Peyer's patch (tissue), 4 donors: ENCODE measurements around the gene ZNF19. TPM values are rescaled to one million over a fixed set of nuclear protein-coding genes. Genes with fewer than 3 reads are reported as not detected.
"Not testable (repeated sequence)": the region's sequence is repeated elsewhere in the genome, so short reads cannot be mapped to it uniquely, and the experiment has no call there.

Experiments
- DNase-seq, 3 donors: peaks; one replicate each; pipeline ENCODE4 v3.0.0-alpha.2; 2017 to 2019
- H3K27ac ChIP-seq, 4 donors: fragments of 200-600 bp; sonication (generic); one replicate each; pipeline ENCODE4 v1.5.1; 2016 to 2019
- H3K27me3 ChIP-seq, 2 donors: fragments of 200-600 bp; sonication (generic); one replicate each; pipeline ENCODE4 v1.5.1; 2019
- H3K36me3 ChIP-seq, 3 donors: fragments of 200-600 bp; sonication (generic); one replicate each; pipeline ENCODE4 v1.5.1; 2016 to 2019
- H3K4me1 ChIP-seq, 4 donors: fragments of 200-600 bp; sonication (generic); one replicate each; pipeline ENCODE4 v1.5.1; 2016 to 2019
- H3K4me3 ChIP-seq, 4 donors: fragments of 200-600 bp; sonication (generic); 1 replicate in 3 of 4; 2 replicates in 1 of 4; pipeline ENCODE4 v1.5.1; 2016 to 2019; ENCODE audit warnings: mild to moderate bottlenecking in 1 of 4
- H3K9me3 ChIP-seq, 4 donors: fragments of 200-600 bp; sonication (generic); one replicate each; pipeline ENCODE4 v1.5.1; 2016 to 2019; ENCODE audit warnings: mild to moderate bottlenecking in 1 of 4
- CTCF ChIP-seq, 6 experiments: fragments of 450-650 bp in 4 of 6; fragments of 200-600 bp in 2 of 6; sonication (generic) in 1 of 6; IDR thresholded peaks; one replicate each; pipeline ENCODE4 v1.5.1; 2017 to 2019; ENCODE audit warnings: antibody characterized with exemption in 6 of 6, mild to moderate bottlenecking in 3 of 6, moderate library complexity in 1 of 6
- POLR2A ChIP-seq, 2 donors: fragments of 450-650 bp; IDR thresholded peaks; one replicate each; pipeline ENCODE4 v1.5.1; 2017; ENCODE audit warnings: antibody characterized with exemption in 2 of 2, mild to moderate bottlenecking in 2 of 2, moderate library complexity in 2 of 2
- total RNA-seq, 4 donors: library from RNA; depleted of rRNA; stranded (reverse); fragments of >200 nt; gene quantifications; one replicate each; pipeline ENCODE4 v1.1.0, GENCODE V29; 2016

The ZNF19 gene
- total RNA-seq, 4 donors from 2014 or later: 4.4 to 14.9 (median 10.1) TPM

DNA sequence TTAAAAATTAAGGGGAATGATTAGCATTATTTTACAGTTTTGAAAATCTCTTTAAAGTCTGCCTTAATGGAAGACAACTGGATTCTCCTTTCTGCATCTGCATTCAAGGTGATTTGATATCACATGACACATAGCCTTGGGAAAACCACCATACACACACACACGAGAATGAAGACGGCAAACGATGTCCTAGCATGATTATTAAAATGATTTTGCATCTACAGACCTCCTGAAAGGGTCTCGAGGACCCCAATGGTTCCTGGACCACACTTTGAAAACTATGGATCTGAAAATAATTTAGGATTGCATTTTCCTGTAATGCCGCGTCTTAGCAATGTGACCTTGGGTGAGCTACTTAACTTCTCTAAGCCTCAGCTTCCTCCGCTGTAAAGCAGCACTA lies 25.4 kb upstream of the ZNF19 start:
- Histone ChIP-seq H3K27ac (no peak overlapping the region), H3K27me3 (no peaks in the 10 kb centered on the region), H3K4me3 (no peak overlapping the region), H3K36me3 (no peaks in the 10 kb centered on the region), H3K9me3 (no peaks in the 10 kb centered on the region), H3K4me1 (no peaks in the 10 kb centered on the region)
- DNase-seq: no peak
- no peak for TF ChIP-seq POLR2A (IDR thresholded peaks at IDR 0.05)
- TF ChIP-seq CTCF (IDR thresholded peaks at IDR 0.05): no peak

DNA sequence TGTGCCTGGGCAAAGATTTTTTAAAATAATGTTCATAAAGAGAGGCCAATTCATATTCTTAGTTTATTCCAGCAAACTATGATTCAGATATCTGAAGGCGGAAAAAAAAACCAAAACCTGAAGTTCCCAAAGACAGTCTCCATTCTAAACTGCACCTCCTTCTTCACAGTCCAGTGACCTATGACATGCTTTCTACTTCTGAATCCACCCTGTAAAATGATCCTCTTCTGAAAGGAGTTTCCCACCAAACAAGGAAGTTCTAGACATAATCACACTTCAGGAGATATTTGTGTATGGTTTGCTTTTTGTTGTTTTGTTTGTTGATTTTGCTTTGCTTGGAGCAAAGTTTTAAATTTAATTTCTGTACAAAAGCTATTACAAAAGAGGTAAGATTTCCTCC lies 24.2 kb upstream of the ZNF19 start:
- Histone ChIP-seq H3K36me3 (no peaks in the 10 kb centered on the region), H3K27ac (no peak overlapping the region), H3K4me3 (no peak overlapping the region), H3K9me3 (no peaks in the 10 kb centered on the region), H3K4me1 (no peaks in the 10 kb centered on the region), H3K27me3 (no peaks in the 10 kb centered on the region)
- no peak for TF ChIP-seq CTCF (IDR thresholded peaks at IDR 0.05)
- TF ChIP-seq POLR2A (IDR thresholded peaks at IDR 0.05): no peak
- no peak for DNase-seq

- no peak for TF ChIP-seq POLR2A (IDR thresholded peaks at IDR 0.05)
- TF ChIP-seq CTCF (IDR thresholded peaks at IDR 0.05): no peak
- Histone ChIP-seq H3K4me3 (no peak overlapping the region), H3K9me3 (no peaks in the 10 kb centered on the region), H3K4me1 (no peaks in the 10 kb centered on the region), H3K27me3 (no peaks in the 10 kb centered on the region), H3K27ac (no peak overlapping the region), H3K36me3 (no peaks in the 10 kb centered on the region)
- DNase-seq: no peak
Measured at GRCh38 chr16:71507061-71507460, 17.9 kb upstream of the ZNF19 start.

DNA sequence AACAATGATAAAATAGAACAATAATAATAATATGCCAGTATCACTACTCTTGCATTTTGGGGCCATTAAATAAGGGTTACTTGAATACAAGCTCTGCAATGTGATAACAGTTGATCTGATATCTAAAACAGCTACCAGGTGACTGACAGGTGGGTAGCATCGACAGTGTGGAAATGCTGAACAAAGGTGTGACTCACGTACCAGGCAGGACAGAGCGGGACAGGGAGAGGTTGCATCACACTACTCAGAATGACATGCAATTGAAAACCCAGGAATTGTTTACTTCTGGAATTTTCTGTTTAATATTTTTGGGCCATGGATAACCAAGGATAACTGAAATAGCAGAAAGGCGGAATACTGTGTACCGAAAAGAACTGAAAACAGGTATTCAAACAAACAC lies 15.8 kb upstream of the ZNF19 start:
- Histone ChIP-seq H3K4me3 (no peak overlapping the region), H3K36me3 (no peaks in the 10 kb centered on the region)

GRCh38 chr16:71504051-71504450 lies 14.9 kb upstream of the ZNF19 start:
- not testable (repeated sequence) for DNase-seq, H3K9me3 ChIP-seq, H3K27ac ChIP-seq

More for the DNA sequence above, 15.8 kb upstream of the ZNF19 start:
- Histone ChIP-seq H3K27ac (no peak overlapping the region), H3K4me1 (no peaks in the 10 kb centered on the region), H3K9me3 (no peaks in the 10 kb centered on the region), H3K27me3 (no peaks in the 10 kb centered on the region)
- no peak for DNase-seq
- TF ChIP-seq POLR2A (IDR thresholded peaks at IDR 0.05) (no peak), CTCF (IDR thresholded peaks at IDR 0.05) (no peak)

DNA sequence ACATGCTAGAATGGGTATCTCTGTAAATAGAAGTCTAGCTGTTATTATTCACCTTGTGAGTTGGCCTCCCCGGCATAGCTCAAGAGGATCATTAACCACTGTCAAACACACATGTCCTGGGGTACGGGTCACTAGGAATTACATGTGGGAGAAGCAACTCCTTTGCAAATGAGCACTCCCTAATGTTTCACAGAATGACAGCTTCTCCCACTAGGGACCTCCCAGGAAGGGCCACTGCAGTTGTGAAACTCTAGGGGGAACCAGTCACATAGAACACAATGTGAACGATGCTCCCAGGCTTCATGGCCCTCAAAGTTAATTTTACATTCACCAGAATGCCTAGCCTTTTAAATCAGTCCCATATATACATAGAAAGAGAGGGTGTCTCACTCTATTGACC lies 12.4 kb upstream of the ZNF19 start:
- no peak overlapping the region for H3K27ac ChIP-seq
- H3K4me1 ChIP-seq: no peaks in the 10 kb centered on the region
- no peak for TF ChIP-seq CTCF (IDR thresholded peaks at IDR 0.05)
- no peak for TF ChIP-seq POLR2A (IDR thresholded peaks at IDR 0.05)
- H3K4me3 ChIP-seq: no peak overlapping the region
- H3K27me3 ChIP-seq: no peaks in the 10 kb centered on the region
- H3K36me3 ChIP-seq: no peaks in the 10 kb centered on the region
- H3K9me3 ChIP-seq: no peaks in the 10 kb centered on the region
- no peak for DNase-seq

More at GRCh38 chr16:71504051-71504450, 14.9 kb upstream of the ZNF19 start:
- H3K4me1 ChIP-seq, H3K27me3 ChIP-seq, H3K36me3 ChIP-seq, H3K4me3 ChIP-seq: not testable (repeated sequence)
